Skeletal muscle tissue (tissue), 4 donors: Measurements from ENCODE around the gene CRISPLD2. TPM values are rescaled to one million over a fixed set of nuclear protein-coding genes. Genes with fewer than 3 reads are reported as not detected.
"Not testable (repeated sequence)": the region's sequence is repeated elsewhere in the genome, so short reads cannot be mapped to it uniquely, and the experiment has no call there.

Experiments
- H3K27ac ChIP-seq: one replicate; pipeline ENCODE4 v1.7.0; 2013; ENCODE audit warnings: mild to moderate bottlenecking, low read depth, low read length, inconsistent platforms
- H3K27me3 ChIP-seq, 3 donors: one replicate each; pipeline ENCODE4 v1.7.0; 2013; ENCODE audit warnings: low read length in 3 of 3; ENCODE audit not compliant: control insufficient read depth in 3 of 3, insufficient read depth in 3 of 3
- H3K36me3 ChIP-seq, 3 donors: one replicate each; pipeline ENCODE4 v1.7.0; 2013; ENCODE audit warnings: low read length in 3 of 3; ENCODE audit not compliant: control insufficient read depth in 3 of 3, insufficient read depth in 3 of 3
- H3K4me1 ChIP-seq, 3 donors: one replicate each; pipeline ENCODE4 v1.7.0; 2013; ENCODE audit warnings: low read length in 3 of 3, mild to moderate bottlenecking in 3 of 3; ENCODE audit not compliant: control insufficient read depth in 3 of 3, insufficient read depth in 3 of 3
- H3K4me3 ChIP-seq, 3 donors: one replicate each; pipeline ENCODE4 v1.7.0; 2013; ENCODE audit warnings: low read length in 3 of 3
- H3K9ac ChIP-seq, 3 donors: one replicate each; pipeline ENCODE4 v1.7.0; 2013; ENCODE audit warnings: low read length in 3 of 3, mild to moderate bottlenecking in 3 of 3, moderate library complexity in 2 of 3, low read depth in 1 of 3
- H3K9me3 ChIP-seq, 3 donors: one replicate each; pipeline ENCODE4 v1.7.0; 2013; ENCODE audit warnings: low read length in 3 of 3; ENCODE audit not compliant: control insufficient read depth in 3 of 3
- total RNA-seq: library from RNA; depleted of rRNA; stranded (reverse); fragments of >200 nt; gene quantifications from one replicate; pipeline ENCODE4 v1.2.3, GENCODE V29; 2014
- donor health status: Osteomylitis.

The CRISPLD2 gene
- total RNA-seq, 1 donor from 2014 or later, result 7.3 TPM

GRCh38 chr16:84851192-84852127, 31.7 kb downstream of the CRISPLD2 start:
- Histone ChIP-seq H3K36me3 (peaks cover 0 to 12% (median 7%) of the 10 kb centered on the region in 3 donors), H3K4me1 (no peaks in the 10 kb centered on the region), H3K4me3 (no peak overlapping the region), H3K9me3 (no peaks in the 10 kb centered on the region), H3K27ac (no peak overlapping the region), H3K27me3 (peaks cover 0 to 3% (median 0%) of the 10 kb centered on the region in 3 donors), H3K9ac (no peak overlapping the region)

GRCh38 chr16:84853534-84853933, 33.7 kb downstream of the CRISPLD2 start:
- Histone ChIP-seq H3K9ac (no peak overlapping the region), H3K27ac (no peak overlapping the region), H3K4me1 (no peaks in the 10 kb centered on the region), H3K4me3 (no peak overlapping the region), H3K36me3 (peaks cover 0 to 17% (median 7%) of the 10 kb centered on the region in 3 donors), H3K27me3 (peaks cover 0 to 3% (median 0%) of the 10 kb centered on the region in 3 donors), H3K9me3 (no peaks in the 10 kb centered on the region)

- Histone ChIP-seq H3K27ac (no peak overlapping the region), H3K9me3 (peaks cover 0 to 4% (median 2%) of the 10 kb centered on the region in 3 donors), H3K9ac (no peak overlapping the region), H3K4me3 (no peak overlapping the region), H3K4me1 (no peaks in the 10 kb centered on the region), H3K27me3 (peaks cover 0 to 3% (median 0%) of the 10 kb centered on the region in 3 donors), H3K36me3 (peaks cover 0 to 18% (median 7%) of the 10 kb centered on the region in 3 donors)
These were observed 35.0 kb downstream of the CRISPLD2 start for GRCh38 chr16:84854759-84855158.

- peaks cover 0 to 15% (median 7%) of the 10 kb centered on the region in 3 donors for H3K36me3 ChIP-seq
- not testable (repeated sequence) for H3K27me3 ChIP-seq, H3K27ac ChIP-seq, H3K4me3 ChIP-seq, H3K9ac ChIP-seq, H3K9me3 ChIP-seq, H3K4me1 ChIP-seq
These were observed 35.8 kb downstream of the CRISPLD2 start for GRCh38 chr16:84855435-84856202.

GRCh38 chr16:84856203-84856581, 36.4 kb downstream of the CRISPLD2 start:
- not testable (repeated sequence) for H3K27ac ChIP-seq, H3K4me3 ChIP-seq, H3K27me3 ChIP-seq, H3K9me3 ChIP-seq, H3K4me1 ChIP-seq, H3K9ac ChIP-seq
- peaks cover 0 to 11% (median 5%) of the 10 kb centered on the region in 3 donors for H3K36me3 ChIP-seq

DNA sequence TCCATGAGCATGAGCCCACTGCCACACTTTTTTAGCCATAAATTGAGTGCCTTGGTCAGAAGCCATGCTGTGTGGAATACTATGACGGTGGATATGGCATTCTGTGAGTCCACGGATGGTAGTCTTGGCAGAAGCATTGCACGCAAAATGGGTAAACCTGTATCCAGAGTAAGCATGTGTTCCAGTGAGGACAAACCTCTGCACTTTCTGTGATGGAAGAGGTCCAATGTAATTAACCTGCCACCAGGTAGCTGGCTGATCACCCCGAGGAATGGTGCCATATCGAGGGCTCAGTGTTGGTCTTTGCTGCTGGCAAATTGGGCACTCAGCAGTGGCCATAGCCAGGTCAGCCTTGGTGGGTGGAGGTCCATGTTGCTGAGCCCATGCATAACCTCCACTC, 37.0 kb downstream of the CRISPLD2 start:
- H3K36me3 ChIP-seq, H3K4me1 ChIP-seq, H3K27ac ChIP-seq, H3K4me3 ChIP-seq, H3K27me3 ChIP-seq, H3K9me3 ChIP-seq, H3K9ac ChIP-seq: not testable (repeated sequence)

GRCh38 chr16:84859681-84860080, 39.9 kb downstream of the CRISPLD2 start:
- Histone ChIP-seq H3K36me3 (peaks cover 0 to 12% (median 9%) of the 10 kb centered on the region in 3 donors), H3K9ac (no peak overlapping the region), H3K27me3 (peaks cover 0 to 13% (median 1%) of the 10 kb centered on the region in 3 donors), H3K4me3 (no peak overlapping the region), H3K4me1 (peaks cover 0 to 2% (median 0%) of the 10 kb centered on the region in 3 donors), H3K9me3 (peaks cover 0 to 7% (median 5%) of the 10 kb centered on the region in 3 donors), H3K27ac (no peak overlapping the region)

DNA sequence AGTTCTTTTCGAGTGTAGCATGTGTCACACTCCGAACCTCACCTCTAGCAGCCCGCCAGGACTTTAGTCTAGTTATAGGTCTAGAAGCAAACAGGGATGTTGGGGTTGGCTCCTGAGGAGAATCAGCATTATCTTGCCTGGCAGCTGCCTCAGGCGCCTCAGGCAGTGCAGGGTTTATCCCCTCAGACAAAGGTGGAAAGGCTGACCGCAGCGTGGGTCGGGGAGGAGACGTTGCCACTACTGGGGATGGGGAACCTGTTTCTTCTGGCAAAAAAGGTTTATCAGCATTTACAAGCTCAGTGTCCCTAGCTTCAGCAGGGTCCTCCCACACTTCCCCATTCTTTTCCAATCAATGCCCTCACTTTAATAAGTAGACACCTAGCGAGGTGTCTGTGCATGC, 40.6 kb downstream of the CRISPLD2 start:
- peaks cover 0 to 7% (median 5%) of the 10 kb centered on the region in 3 donors for H3K9me3 ChIP-seq
- H3K36me3 ChIP-seq, result peaks cover 0 to 9% (median 9%) of the 10 kb centered on the region in 3 donors
- H3K4me1 ChIP-seq, result peaks cover 0 to 2% (median 0%) of the 10 kb centered on the region in 3 donors
- peaks cover 0 to 15% (median 3%) of the 10 kb centered on the region in 3 donors for H3K27me3 ChIP-seq
- no peak overlapping the region for H3K27ac ChIP-seq
- no peak overlapping the region for H3K4me3 ChIP-seq
- no peak overlapping the region for H3K9ac ChIP-seq

DNA sequence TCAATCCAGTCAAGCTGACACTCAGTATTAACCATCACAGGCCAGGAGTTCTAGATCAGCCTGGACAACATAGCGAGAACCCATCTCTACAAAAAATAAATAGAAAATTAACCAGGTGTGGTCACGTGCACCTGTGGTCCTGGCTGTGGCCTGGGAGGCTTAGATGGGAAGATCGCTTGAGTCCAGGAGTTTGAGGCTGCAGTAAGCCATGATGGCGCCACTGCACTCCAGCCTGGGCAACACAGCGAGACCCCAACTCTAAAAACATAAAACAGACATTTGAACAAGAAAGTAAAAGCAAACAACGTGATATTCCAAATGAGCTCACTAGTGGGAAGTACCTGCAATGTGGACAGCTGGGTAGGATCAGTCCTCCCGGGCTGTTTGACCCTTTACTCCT, 41.9 kb downstream of the CRISPLD2 start:
- peaks cover 0 to 7% (median 5%) of the 10 kb centered on the region in 3 donors for H3K9me3 ChIP-seq
- no peak overlapping the region for H3K9ac ChIP-seq
- H3K27me3 ChIP-seq, result peaks cover 0 to 15% (median 3%) of the 10 kb centered on the region in 3 donors
- no peak overlapping the region for H3K27ac ChIP-seq
- peaks cover 0 to 9% (median 7%) of the 10 kb centered on the region in 3 donors for H3K36me3 ChIP-seq
- peaks cover 0 to 2% (median 0%) of the 10 kb centered on the region in 3 donors for H3K4me1 ChIP-seq
- no peak overlapping the region for H3K4me3 ChIP-seq
